GM12878 (cell line): Measurements from ENCODE around the gene LGI4. TPM values are rescaled to one million over a fixed set of nuclear protein-coding genes. Genes with fewer than 3 reads are reported as not detected.

Experiments
- ATAC-seq: fragments of 200-7000 bp; cut with Tn5 transposase; 3 replicates; pipeline ENCODE4 v1.9.1; 2020; ENCODE audit warnings: mild to moderate bottlenecking, moderate library complexity
- BruUV-seq: library from RNA; stranded (reverse); fragments of 400-500 nt; replicated peaks from 2 replicates; lab custom pipeline; 2021; lab: Mats Ljungman, UMichigan
- CTCF ChIA-PET: fragments of 300-600 bp; sonication (Branson Sonifier 250); formaldehyde crosslinking; extraction: SDS; loops from one replicate; lab custom pipeline; 2021; ENCODE audit warnings: inconsistent platforms; lab: Yijun Ruan, JAX
- POLR2A ChIA-PET: fragments of 350-600 bp; formaldehyde crosslinking; extraction: SDS; loops from one replicate; lab custom pipeline; 2021; ENCODE audit warnings: inconsistent platforms; lab: Charles Lee
- RAD21 ChIA-PET: fragments of 300-600 bp; sonication (Branson Sonifier 250); formaldehyde crosslinking; loops from one replicate; lab custom pipeline; 2023; ENCODE audit warnings: antibody characterized with exemption; ENCODE audit not compliant: unreplicated experiment; lab: Charles Lee
- SMC1A ChIA-PET: fragments of 300-600 bp; sonication (Branson Sonifier 250); formaldehyde crosslinking; loops from one replicate; lab custom pipeline; 2023; ENCODE audit not compliant: unreplicated experiment, uncharacterized antibody; lab: Charles Lee
- DNase-seq: peaks from one replicate; pipeline ENCODE4 v3.0.0-alpha.2; 2011; ENCODE audit warnings: low read depth, low spot score
- FAIRE-seq: peaks from 3 replicates; lab custom pipeline; 2011; peaks lifted over from hg19 to GRCh38; lab: Jason Lieb, UNC
- H2AFZ ChIP-seq: 2 replicates; pipeline ENCODE4 v1.6.0; 2011; ENCODE audit warnings: low read depth, low read length, control low read depth; ENCODE audit not compliant: control insufficient read depth
- H3K27ac ChIP-seq: 2 replicates; pipeline ENCODE4 v1.5.1; 2011; ENCODE audit warnings: control low read depth; ENCODE audit not compliant: control insufficient read depth, insufficient read depth
- H3K27me3 ChIP-seq, 2 experiments: replicated peaks in 1 of 2; 2 replicates each; pipeline versions ENCODE4 v1.6.0 to v1.6.1; 2011; ENCODE audit warnings: low read length in 1 of 2; ENCODE audit not compliant: control insufficient read depth in 2 of 2, insufficient read depth in 2 of 2
- H3K36me3 ChIP-seq, 2 experiments: 2 replicates each; pipeline ENCODE4 v1.5.1; 2011; ENCODE audit warnings: low read length in 1 of 2; ENCODE audit not compliant: control insufficient read depth in 2 of 2, insufficient read depth in 2 of 2
- H3K4me1 ChIP-seq: 2 replicates; pipeline ENCODE4 v1.6.1; 2011; ENCODE audit warnings: mild to moderate bottlenecking, low read length, moderate library complexity, mixed read lengths; ENCODE audit not compliant: control insufficient read depth, insufficient read depth
- H3K4me2 ChIP-seq: 2 replicates; pipeline ENCODE4 v1.6.0; 2011; ENCODE audit warnings: control low read depth; ENCODE audit not compliant: control insufficient read depth, insufficient read depth
- H3K4me3 ChIP-seq: fragments of 200-600 bp; sonication (generic); 2 replicates; pipeline ENCODE4 v1.5.1; 2016
- H3K79me2 ChIP-seq: 2 replicates; pipeline ENCODE4 v1.6.0; 2011; ENCODE audit warnings: low read length; ENCODE audit not compliant: control insufficient read depth, insufficient read depth
- H3K9ac ChIP-seq: 2 replicates; pipeline ENCODE4 v1.8.0; 2011; ENCODE audit warnings: low read length, control low read depth, mixed read lengths; ENCODE audit not compliant: control insufficient read depth, insufficient read depth
- H3K9me3 ChIP-seq: replicated peaks from 3 replicates; pipeline ENCODE4 v1.5.1; 2011; ENCODE audit warnings: mild to moderate bottlenecking, low read length; ENCODE audit not compliant: control insufficient read depth, insufficient read depth
- H4K20me1 ChIP-seq: 2 replicates; pipeline ENCODE4 v1.6.0; 2011; ENCODE audit not compliant: control insufficient read depth, insufficient read depth
- CBX3 ChIP-seq: fragments of 200-600 bp; sonication (generic); IDR thresholded peaks from 2 replicates; pipeline ENCODE4 v1.6.1; 2016; ENCODE audit warnings: low read depth, borderline replicate concordance
- CEBPB ChIP-seq, 2 experiments: fragments of 150-350 bp in 1 of 2; IDR thresholded peaks; 2 replicates each; pipeline ENCODE4 v1.6.1; 2012 to 2014; ENCODE audit warnings: low read depth in 2 of 2, low read length in 2 of 2, borderline replicate concordance in 1 of 2, inconsistent platforms in 1 of 2
- E2F8 ChIP-seq: fragments of 450-650 bp; IDR thresholded peaks from 2 replicates; pipeline ENCODE4 v1.6.1; 2018; ENCODE audit warnings: mild to moderate bottlenecking, low read depth, moderate library complexity; ENCODE audit not compliant: partially characterized antibody
- HCFC1 ChIP-seq: fragments of 150-350 bp; IDR thresholded peaks from 2 replicates; pipeline ENCODE4 v1.6.1; 2014; ENCODE audit warnings: low read length
- HSF1 ChIP-seq: fragments of 150-350 bp; IDR thresholded peaks from 2 replicates; pipeline ENCODE4 v1.6.1; 2014; ENCODE audit warnings: mild to moderate bottlenecking, low read depth, low read length
- PBX3 ChIP-seq: IDR thresholded peaks from 2 replicates; pipeline ENCODE4 v1.6.1; 2011; ENCODE audit warnings: mild to moderate bottlenecking, low read depth, low read length, moderate library complexity; ENCODE audit not compliant: insufficient replicate concordance
- RCOR1 ChIP-seq: conservative IDR thresholded peaks from 2 replicates; pipeline ENCODE4 v1.6.1; 2012; ENCODE audit warnings: low read depth, low read length, improper control_type of control experiment
- RFX5 ChIP-seq: IDR thresholded peaks from 2 replicates; pipeline ENCODE4 v1.6.1; 2011; ENCODE audit warnings: low read depth, low read length, improper control_type of control experiment
- RUNX3 ChIP-seq: IDR thresholded peaks from 2 replicates; pipeline ENCODE4 v1.6.1; 2012; ENCODE audit warnings: low read length, inconsistent platforms
- SREBF2 ChIP-seq: IDR thresholded peaks from 2 replicates; pipeline ENCODE4 v1.6.1; 2012; ENCODE audit warnings: mild to moderate bottlenecking, low read length
- SUPT20H ChIP-seq: IDR thresholded peaks from 2 replicates; pipeline ENCODE4 v1.6.1; 2011; ENCODE audit warnings: low read depth, mild to moderate bottlenecking, low read length, moderate library complexity, borderline replicate concordance; ENCODE audit not compliant: control insufficient read depth
- SUZ12 ChIP-seq: fragments of 200-600 bp; sonication (generic); IDR thresholded peaks from one replicate; pipeline ENCODE4 v1.6.1; 2018; ENCODE audit warnings: antibody characterized with exemption, mild to moderate bottlenecking; ENCODE audit not compliant: unreplicated experiment
- TCF7 ChIP-seq: IDR thresholded peaks from 2 replicates; pipeline ENCODE4 v1.6.1; 2014; ENCODE audit warnings: antibody characterized with exemption, borderline replicate concordance
- USF1 ChIP-seq: IDR thresholded peaks from 2 replicates; pipeline ENCODE4 v1.6.1; 2011; ENCODE audit warnings: borderline replicate concordance, low read depth, mild to moderate bottlenecking, moderate library complexity, mixed read lengths, low read length; ENCODE audit not compliant: insufficient read depth; ENCODE audit errors: extremely low read length
- ZNF207 ChIP-seq: fragments of 450-650 bp; IDR thresholded peaks from 2 replicates; pipeline ENCODE4 v1.6.1; 2014; ENCODE audit warnings: antibody characterized with exemption, mild to moderate bottlenecking, borderline replicate concordance
- WGBS: methylation state at CpG from one replicate; pipeline ENCODE4 v1.1.6; 2016; ENCODE audit warnings: low lambda C conversion rate; ENCODE audit not compliant: insufficient replicate concordance, insufficient coverage; ENCODE audit errors: missing lambda C conversion rate; 5-methylcytosine and 5-hydroxymethylcytosine counted together
- in situ Hi-C: fragments of 300-500 bp; cut with MboI; formaldehyde crosslinking; loops from 9 replicates; pipeline ENCODE4 v1.14.3; 2018; ENCODE audit warnings: mixed read lengths
- intact Hi-C: fragments of 100-400 bp; cut with micrococcal nuclease; formaldehyde crosslinking; loops from one replicate; pipeline ENCODE4 v1.14.2; 2022; ENCODE audit not compliant: unreplicated experiment
- polyA plus RNA-seq, 11 experiments: library from polyadenylated mRNA; depleted of rRNA in 4 of 11; unstranded in 6 of 11; stranded (reverse) in 5 of 11; fragments of >200 nt; fragmentation: Nextera tagmentation in 4 of 11; fragmentation: Illumina TruSeq in 1 of 11; extraction: Ambion mirVana in 4 of 11; extraction: Trizol in 1 of 11; gene quantifications; 1 replicate in 1 of 11; 2 replicates in 10 of 11; pipeline versions ENCODE4 v1.2.1 to v1.2.3, GENCODE V29; 2011 to 2016; ENCODE audit warnings: inconsistent platforms in 2 of 11, missing spikeins in 2 of 11, low read depth in 1 of 11
- total RNA-seq, 4 experiments: library from RNA; depleted of rRNA in 3 of 4; stranded (reverse); fragments of >200 nt in 3 of 4; fragmentation: Illumina TruSeq in 1 of 4; extraction: Trizol in 1 of 4; gene quantifications; 2 replicates each; pipeline versions ENCODE4 v1.2.1 to v1.2.3, GENCODE V29; 2013 to 2021

LGI4 gene
- total and polyA plus RNA-seq, 10 of the 15 experiments (the other 5 are each of a cell fraction or from before 2014, with no cell fraction given) = 0.11 TPM; not detected in 9

- intact Hi-C loops = no loop called here
- no peaks in the 10 kb centered on the region for H3K79me2 ChIP-seq
- no peak overlapping the region for H3K27ac ChIP-seq
- WGBS = 18% methylated on average over 2 of the region's 2 CpGs
- ChIA-PET CTCF (interaction anchor here (0.8 kb wide), 1 partner anchor 35 kb away, joined by 3 read pairs; no protein-coding TSS in a partner anchor), SMC1A (interaction anchor here (0.6 to 1.2 kb wide), 2 partner anchors 29 to 40 kb away, joined by 3 read pairs; no protein-coding TSS in a partner anchor), POLR2A (interaction anchor here (1.1 kb wide), 1 partner anchor 17 kb away, joined by 3 read pairs; no protein-coding TSS in a partner anchor), RAD21 (no interaction called here)
- H2AFZ ChIP-seq = no peak overlapping the region
- H3K4me3 ChIP-seq = no peak overlapping the region
- ATAC-seq (no peak), DNase-seq (no peak), FAIRE-seq (no peak)
- no peaks in the 10 kb centered on the region for H3K36me3 ChIP-seq
- H3K4me1 ChIP-seq = no peaks in the 10 kb centered on the region
- no TSS peak for BruUV-seq
- H3K27me3 ChIP-seq = peaks cover 0 to 2% of the 10 kb centered on the region in 2 experiments; a peak in 1 of 4 replicates
- H4K20me1 ChIP-seq = no peaks in the 10 kb centered on the region
- H3K4me2 ChIP-seq = no peak overlapping the region
- in situ Hi-C loops = no loop called here
- no peaks in the 10 kb centered on the region; the same call in 2 of the 3 replicates for H3K9me3 ChIP-seq
- no peak overlapping the region for H3K9ac ChIP-seq
- TF ChIP-seq RCOR1 = no peak
- TF ChIP-seq SREBF2 = no peak
- no peak for TF ChIP-seq USF1
- no peak for TF ChIP-seq RUNX3
- no peak for TF ChIP-seq HSF1
- TF ChIP-seq CEBPB (IDR thresholded peaks at IDR 0.05; ENCODE audit: borderline replicate concordance in 1 of 2, low read depth in 2 of 2, low read length in 2 of 2) = no peak
- TF ChIP-seq SUPT20H = no peak
- TF ChIP-seq ZNF207 = no peak
- TF ChIP-seq RFX5 = no peak
- TF ChIP-seq E2F8 = no peak
- TF ChIP-seq PBX3 = no peak
- TF ChIP-seq HCFC1 = no peak
- no peak for TF ChIP-seq TCF7
- no peak for TF ChIP-seq CBX3
- no peak for TF ChIP-seq SUZ12
These were observed 27.8 kb downstream of the LGI4 start for GRCh38 chr19:35106898-35107541.
